Measurements from ENCODE around the gene STPG1. TPM values are rescaled to one million over a fixed set of nuclear protein-coding genes. Genes with fewer than 3 reads are reported as not detected.

STPG1 gene
- total and polyA plus RNA-seq, 9 of the 15 experiments (the other 6 are each of a cell fraction or from before 2014, with no cell fraction given), result 5.0 to 11.9 (median 8.3) TPM

DNA sequence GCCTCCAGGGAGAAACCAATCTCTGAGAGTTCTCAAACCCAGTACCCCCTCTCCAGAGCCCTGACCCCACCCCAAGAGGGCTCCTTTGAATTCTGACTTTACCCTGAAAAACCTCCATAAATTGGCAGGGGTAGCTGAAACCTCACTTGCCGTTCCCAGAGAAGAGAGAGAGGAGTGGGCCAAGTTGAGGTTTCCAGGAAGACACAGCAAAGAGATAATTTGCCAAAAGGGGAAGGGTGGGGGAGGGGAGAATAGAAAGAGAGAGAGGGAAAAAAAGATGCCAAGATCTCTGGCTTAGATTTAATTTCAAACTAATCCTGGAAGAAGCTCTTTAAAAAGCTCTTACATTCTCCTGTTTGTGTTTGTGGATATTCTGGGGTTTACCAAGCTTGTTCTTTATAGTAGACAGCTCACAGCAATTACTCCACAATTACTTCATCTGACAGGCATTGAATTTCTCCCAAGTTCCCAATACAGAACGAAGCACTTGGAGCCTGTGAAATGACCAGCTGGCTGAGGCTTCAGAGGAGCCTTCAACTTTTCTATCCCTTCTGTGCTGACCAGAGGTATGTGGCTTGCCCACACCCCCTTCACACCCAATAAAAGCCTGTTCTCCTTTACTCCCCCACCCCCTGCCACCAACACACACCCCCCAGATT, 95.5 kb downstream of the STPG1 start (continued):
- TF ChIP-seq, protein P1, sequence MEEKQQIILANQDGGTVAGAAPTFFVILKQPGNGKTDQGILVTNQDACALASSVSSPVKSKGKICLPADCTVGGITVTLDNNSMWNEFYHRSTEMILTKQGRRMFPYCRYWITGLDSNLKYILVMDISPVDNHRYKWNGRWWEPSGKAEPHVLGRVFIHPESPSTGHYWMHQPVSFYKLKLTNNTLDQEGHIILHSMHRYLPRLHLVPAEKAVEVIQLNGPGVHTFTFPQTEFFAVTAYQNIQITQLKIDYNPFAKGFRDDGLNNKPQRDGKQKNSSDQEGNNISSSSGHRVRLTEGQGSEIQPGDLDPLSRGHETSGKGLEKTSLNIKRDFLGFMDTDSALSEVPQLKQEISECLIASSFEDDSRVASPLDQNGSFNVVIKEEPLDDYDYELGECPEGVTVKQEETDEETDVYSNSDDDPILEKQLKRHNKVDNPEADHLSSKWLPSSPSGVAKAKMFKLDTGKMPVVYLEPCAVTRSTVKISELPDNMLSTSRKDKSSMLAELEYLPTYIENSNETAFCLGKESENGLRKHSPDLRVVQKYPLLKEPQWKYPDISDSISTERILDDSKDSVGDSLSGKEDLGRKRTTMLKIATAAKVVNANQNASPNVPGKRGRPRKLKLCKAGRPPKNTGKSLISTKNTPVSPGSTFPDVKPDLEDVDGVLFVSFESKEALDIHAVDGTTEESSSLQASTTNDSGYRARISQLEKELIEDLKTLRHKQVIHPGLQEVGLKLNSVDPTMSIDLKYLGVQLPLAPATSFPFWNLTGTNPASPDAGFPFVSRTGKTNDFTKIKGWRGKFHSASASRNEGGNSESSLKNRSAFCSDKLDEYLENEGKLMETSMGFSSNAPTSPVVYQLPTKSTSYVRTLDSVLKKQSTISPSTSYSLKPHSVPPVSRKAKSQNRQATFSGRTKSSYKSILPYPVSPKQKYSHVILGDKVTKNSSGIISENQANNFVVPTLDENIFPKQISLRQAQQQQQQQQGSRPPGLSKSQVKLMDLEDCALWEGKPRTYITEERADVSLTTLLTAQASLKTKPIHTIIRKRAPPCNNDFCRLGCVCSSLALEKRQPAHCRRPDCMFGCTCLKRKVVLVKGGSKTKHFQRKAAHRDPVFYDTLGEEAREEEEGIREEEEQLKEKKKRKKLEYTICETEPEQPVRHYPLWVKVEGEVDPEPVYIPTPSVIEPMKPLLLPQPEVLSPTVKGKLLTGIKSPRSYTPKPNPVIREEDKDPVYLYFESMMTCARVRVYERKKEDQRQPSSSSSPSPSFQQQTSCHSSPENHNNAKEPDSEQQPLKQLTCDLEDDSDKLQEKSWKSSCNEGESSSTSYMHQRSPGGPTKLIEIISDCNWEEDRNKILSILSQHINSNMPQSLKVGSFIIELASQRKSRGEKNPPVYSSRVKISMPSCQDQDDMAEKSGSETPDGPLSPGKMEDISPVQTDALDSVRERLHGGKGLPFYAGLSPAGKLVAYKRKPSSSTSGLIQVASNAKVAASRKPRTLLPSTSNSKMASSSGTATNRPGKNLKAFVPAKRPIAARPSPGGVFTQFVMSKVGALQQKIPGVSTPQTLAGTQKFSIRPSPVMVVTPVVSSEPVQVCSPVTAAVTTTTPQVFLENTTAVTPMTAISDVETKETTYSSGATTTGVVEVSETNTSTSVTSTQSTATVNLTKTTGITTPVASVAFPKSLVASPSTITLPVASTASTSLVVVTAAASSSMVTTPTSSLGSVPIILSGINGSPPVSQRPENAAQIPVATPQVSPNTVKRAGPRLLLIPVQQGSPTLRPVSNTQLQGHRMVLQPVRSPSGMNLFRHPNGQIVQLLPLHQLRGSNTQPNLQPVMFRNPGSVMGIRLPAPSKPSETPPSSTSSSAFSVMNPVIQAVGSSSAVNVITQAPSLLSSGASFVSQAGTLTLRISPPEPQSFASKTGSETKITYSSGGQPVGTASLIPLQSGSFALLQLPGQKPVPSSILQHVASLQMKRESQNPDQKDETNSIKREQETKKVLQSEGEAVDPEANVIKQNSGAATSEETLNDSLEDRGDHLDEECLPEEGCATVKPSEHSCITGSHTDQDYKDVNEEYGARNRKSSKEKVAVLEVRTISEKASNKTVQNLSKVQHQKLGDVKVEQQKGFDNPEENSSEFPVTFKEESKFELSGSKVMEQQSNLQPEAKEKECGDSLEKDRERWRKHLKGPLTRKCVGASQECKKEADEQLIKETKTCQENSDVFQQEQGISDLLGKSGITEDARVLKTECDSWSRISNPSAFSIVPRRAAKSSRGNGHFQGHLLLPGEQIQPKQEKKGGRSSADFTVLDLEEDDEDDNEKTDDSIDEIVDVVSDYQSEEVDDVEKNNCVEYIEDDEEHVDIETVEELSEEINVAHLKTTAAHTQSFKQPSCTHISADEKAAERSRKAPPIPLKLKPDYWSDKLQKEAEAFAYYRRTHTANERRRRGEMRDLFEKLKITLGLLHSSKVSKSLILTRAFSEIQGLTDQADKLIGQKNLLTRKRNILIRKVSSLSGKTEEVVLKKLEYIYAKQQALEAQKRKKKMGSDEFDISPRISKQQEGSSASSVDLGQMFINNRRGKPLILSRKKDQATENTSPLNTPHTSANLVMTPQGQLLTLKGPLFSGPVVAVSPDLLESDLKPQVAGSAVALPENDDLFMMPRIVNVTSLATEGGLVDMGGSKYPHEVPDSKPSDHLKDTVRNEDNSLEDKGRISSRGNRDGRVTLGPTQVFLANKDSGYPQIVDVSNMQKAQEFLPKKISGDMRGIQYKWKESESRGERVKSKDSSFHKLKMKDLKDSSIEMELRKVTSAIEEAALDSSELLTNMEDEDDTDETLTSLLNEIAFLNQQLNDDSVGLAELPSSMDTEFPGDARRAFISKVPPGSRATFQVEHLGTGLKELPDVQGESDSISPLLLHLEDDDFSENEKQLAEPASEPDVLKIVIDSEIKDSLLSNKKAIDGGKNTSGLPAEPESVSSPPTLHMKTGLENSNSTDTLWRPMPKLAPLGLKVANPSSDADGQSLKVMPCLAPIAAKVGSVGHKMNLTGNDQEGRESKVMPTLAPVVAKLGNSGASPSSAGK (IDR thresholded peaks at IDR 0.05), result no peak
